GM19240 (cell line): ENCODE results near the gene KRTAP10-3.

ENCODE experiments used
- DNase-seq: peaks from one replicate; pipeline ENCODE4 v3.0.0; 2011; ENCODE audit warnings: low spot score; ENCODE audit not compliant: insufficient read length

Gene KRTAP10-3

DNA sequence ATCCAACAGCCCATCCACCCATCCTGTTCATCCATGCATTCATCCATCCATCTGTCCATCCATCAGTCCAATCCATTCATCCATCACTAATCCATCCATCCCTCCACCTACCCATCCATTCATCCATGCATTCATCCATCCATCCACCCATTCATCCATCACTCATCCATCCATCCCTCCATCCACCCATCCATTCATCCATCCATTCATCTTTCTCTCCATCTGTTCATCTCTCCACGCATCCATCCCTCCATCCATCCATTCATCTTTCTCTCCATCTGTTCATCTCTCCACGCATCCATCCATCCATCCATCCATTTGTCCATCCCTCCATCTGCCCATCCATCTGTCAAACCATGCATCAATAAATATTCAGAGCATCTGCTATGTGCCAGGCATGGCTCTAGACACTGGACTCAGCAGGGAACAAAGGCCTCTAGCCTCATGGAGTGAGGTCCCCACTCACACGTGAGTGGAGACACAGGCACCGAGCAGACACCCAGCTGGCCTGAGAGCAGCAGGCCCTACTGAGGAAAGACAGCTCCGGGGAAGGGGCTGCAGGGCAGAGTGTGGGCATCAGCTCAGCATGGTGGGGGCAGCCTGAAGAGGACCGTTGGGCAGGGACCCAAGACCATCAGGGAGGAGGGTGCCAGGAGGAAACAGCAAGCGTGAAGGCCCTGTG, 28.2 kb downstream of the KRTAP10-3 start:
- no peak for DNase-seq

DNA sequence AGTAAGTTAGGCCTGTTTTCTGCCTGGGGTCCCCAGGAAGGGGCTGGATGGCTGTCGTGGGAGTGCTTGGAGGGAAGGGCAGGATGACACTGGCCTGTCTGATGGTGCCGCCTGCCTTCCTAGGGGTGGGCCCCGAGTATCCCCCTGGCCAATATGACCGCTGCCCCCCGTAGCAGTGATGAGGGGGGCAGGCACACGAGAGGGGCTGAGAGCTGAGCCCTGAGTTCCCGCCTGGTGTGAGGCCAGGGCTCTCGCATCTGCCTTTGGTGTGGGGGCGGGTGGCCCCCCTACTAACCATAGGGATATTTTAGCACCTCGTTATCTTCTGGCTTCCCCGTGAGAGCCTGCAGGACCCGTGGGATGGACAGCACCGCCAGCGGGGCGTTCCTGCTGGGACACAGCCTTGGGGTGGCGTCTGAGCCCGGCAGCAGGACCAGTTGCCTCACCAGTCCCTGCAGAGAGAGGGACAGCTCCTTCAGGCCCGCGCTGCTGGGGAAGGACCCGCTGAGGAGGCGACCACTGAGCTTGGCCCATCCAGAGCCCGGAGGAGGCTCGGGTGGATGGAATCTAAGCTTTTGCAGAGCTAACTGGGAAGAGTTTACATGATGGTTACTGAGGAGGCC, 29.0 kb downstream of the KRTAP10-3 start:
- no peak for DNase-seq

DNA sequence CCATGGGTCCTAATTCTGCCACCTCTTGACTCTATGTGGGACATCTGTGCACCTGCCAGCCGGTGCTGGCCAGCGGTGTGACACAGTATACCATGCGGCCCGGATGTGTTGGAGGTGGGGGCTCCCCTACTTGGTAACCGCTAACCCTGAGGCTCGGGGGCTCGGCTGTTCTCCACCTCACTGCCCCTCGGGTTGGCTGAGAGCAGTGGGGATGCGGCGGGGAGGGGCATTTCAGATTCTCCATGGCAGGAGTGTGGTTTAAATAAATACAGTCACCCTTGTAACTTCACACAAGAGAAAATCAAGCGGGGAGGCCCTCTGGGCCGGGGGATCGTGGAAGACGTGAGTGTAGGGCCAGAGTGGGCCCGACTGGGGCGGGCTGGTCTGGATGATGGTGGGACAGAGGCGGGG, 29.6 kb downstream of the KRTAP10-3 start:
- DNase-seq: no peak

GRCh38 chr21:44528634-44528995, 30.0 kb downstream of the KRTAP10-3 start:
- DNase-seq: no peak

GRCh38 chr21:44527983-44528633, 30.5 kb downstream of the KRTAP10-3 start:
- no peak for DNase-seq

DNA sequence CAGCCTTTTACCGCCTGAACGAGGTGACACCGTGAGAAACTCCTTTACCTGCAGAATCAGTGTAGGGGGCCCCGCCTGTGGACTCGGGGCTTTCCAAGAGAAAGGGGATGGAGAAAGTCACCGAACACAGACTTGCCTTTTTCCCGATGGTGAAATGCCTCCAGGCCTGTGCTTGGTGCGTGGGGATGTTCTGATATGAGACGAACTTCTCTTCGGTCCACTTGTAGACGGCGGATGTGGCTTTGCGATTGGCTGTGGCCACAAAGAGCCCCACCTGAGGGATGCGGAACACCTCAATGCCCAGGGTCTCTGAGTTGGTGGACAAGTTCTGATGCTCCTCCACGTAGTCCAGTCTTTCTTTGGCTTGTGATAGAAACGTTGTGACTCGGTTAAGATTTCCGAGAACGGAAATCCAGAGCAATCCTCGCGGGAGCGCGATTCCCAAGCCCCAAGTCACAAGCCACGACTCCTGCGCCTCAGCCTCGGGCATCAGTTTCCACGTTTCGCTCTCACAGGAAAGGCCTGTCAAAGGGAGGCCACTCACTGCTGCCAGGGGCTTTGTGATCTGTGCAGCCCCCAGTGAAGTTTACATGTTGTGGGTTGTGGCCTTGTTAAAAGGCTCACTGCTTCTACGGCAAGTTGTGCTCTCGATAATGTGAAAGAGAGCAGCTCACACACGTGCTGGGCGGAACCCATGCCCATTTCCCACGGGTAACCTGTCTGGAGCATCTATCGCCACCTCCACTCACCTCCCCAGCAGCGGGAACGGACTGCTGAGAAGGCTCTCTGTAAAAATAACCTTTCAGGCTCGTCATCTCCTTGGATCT, 31.2 kb downstream of the KRTAP10-3 start:
- DNase-seq: no peak

DNA sequence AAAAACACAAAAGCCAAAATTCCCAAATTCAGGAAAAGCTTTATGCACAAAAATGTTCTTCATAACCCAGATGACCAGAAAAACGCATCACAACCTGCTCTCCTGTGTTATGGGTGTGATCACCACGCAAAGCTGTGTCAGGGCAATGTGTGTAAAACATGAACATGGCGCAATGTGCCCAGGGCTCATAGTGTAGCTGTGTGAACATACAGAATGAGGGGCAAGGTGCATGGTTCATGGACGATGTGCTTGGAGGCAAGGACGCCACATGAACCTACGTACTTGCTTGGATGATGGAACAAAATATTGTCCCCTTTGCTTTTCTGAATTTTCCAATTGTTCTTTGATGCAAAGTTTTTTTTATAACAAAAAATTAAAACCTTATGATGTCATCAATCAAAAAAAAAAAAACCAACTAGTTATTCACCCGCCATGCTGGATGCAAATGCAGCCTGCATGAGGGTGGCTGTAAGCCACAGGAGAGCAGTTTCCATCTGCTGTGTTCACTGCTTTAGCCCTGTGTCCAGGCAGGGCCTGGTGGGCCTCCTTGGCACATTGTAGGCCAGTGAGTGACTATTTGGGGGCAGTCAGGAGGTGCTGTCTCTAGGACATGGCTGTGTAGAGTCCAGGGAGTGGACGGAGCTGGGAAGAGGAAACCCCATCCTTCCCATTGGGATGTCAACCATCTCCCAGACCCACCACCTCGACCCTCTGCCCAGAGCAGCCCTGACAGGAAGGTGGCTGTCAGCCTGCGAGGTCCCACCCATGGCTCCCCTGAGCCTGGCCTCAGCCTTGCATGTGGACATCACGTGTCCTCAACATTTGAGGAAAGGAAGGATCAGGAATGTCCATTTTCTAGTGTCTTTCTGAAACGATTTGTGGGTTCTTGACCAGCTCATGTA, 32.2 kb downstream of the KRTAP10-3 start:
- DNase-seq: no peak

DNA sequence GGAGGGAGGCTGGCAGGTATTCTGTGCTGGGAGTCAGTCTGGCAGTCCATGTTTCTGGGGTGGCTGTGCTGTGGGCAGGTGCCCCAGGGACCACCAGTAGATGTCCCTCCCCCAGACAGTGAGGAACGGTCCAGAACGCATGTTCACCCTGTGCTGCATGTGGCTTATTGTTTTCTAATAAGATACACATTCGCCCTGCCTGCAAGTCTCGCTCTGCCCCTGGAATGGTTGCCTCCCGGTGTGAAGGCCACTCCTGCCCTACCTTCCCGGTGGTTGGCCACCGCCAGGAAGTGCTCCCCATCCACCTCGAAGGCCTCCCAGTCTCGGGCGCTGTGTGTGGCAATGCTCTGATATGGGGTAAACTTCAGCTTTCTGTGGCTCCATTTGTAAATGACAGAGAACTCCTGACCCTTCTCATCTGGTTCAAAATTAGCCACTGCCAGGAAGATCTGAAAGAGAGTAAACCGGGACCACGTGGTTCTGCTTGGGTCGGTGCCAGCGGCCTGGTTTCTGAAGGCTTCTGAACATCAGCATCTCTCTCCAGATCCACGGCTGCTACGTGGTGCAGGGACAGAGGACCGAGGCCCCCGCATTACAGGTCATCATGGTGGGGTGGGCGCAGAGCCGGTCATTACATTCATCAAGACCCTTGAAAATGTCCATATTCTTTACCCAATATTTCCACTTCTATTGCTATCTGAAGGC, 33.1 kb downstream of the KRTAP10-3 start:
- DNase-seq: no peak

- DNase-seq: no peak
Observed at GRCh38 chr21:44524414-44525371, 33.9 kb downstream of the KRTAP10-3 start.

GRCh38 chr21:44523567-44524413, 34.8 kb downstream of the KRTAP10-3 start:
- no peak for DNase-seq

DNA sequence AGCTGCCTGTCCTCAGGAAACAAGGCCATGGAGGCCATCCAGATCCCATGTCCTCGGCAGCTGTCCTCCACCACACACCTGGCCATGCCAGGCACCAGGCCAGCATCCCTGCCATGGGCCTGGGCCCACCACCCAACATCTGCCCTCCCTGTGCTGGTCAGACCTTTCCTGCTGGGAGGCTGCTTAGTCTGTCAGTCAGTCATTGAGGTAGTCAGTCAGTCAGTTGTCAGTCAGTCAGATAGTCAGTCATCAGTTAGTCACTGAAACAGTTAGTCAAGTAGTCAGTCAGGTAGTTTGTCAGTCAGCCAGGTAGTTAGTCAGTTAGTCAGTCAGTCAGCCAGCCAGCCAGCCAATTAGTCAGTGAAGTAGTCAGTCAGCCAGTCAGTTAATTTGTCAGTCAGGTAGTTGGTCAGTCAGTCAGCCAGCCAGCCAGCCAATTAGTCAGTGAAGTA, 35.8 kb downstream of the KRTAP10-3 start:
- DNase-seq: no peak

DNA sequence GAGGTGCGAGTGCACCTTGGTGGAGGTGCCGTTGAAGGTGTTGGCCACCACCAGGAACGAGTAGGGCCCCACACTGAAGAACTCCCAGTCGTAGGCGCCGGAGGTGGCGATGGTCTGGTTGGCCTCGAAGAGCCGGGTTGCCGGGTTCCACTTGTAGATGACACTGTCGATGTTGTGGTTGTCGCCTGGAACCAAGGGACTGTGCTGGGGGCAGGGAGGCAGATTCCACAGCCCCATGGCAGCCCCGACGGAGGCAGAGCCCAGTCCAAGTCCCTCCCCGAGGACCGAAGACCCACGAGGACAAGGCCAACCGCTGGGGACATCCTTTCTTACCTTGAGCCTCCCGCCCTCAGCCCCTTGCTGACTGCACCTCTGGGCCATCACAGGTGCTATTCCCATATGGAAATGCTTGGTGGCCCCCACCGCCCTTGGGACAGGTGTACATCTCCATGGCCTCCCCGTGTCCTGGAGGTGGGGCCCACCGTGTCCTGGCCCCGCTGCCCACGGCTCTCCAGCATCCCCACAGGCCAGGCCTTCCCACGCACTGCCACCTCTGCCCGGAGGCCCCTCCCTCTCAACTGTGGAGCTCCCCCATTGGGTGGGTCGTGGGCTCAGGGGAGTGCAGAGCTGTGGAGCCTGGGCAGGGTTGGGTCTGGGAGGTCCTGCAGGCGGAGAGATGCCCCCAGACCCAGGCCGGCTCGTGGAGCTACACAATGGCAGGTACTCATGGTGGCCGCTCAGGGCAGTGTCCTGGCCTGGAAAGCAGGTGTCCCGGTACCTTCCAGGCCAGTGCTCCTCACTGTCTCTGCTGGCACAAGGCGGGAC, 36.5 kb downstream of the KRTAP10-3 start:
- DNase-seq: no peak

DNA sequence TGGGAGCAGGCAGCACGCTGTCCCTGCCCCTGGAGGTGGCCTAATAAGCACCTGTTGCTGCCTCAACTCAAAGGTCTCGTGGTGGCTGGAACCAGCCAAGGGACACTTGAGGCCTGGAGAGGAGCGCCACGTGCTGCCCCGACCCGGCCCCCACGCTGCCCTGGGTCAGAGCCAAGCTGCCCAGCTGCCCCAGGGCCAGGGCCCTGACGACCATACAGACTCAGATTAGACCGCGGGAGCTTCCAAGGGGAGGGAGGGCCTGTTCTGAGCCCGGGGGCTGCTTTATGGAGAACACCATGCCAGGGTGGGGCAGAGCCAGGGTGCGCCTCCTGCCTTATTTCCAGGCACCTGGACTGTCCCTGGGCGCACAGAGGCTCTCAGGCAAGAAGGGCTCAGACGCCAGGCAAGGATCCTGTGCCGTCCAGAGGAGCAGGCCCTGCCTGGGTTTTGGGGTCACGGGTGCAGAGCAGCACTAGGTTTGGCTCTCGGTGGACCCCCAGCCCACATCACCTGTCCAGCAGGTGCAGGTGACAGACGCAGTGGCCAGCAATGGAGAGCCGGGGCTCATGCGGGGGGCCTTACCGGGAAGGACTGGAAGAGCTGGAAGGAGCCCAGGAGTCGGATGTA, 37.2 kb downstream of the KRTAP10-3 start:
- no peak for DNase-seq

- DNase-seq: no peak
Observed at GRCh38 chr21:44520326-44521300, 38.0 kb downstream of the KRTAP10-3 start.
